Erythroblast (primary cell): ENCODE measurements around the gene MGAT5.

ENCODE experiments used
- GATA1 ChIP-seq: IDR thresholded peaks from 2 replicates; pipeline ENCODE4 v1.6.1; 2011; ENCODE audit warnings: low read depth, mild to moderate bottlenecking, control low read depth, low read length, moderate library complexity
- POLR2A ChIP-seq: IDR thresholded peaks from 2 replicates; pipeline ENCODE4 v1.6.1; 2011; ENCODE audit warnings: mild to moderate bottlenecking, low read length

GRCh38 chr2:134420259-134420658 is 166.4 kb downstream of the MGAT5 start:
- TF ChIP-seq POLR2A: no peak
- no peak for TF ChIP-seq GATA1
